Dermis lymphatic vessel endothelial cell (primary cell): Measurements from ENCODE around the gene ZNF146. TPM values are rescaled to one million over a fixed set of nuclear protein-coding genes. Genes with fewer than 3 reads are reported as not detected.

Experiments used
- total RNA-seq: library from RNA; depleted of rRNA; stranded (reverse); fragments of >200 nt; gene quantifications from 2 replicates; pipeline ENCODE4 v1.2.1, GENCODE V29; 2014

ZNF146 gene
- 63.4 and 99.4 TPM in 2 replicates for total RNA-seq

GRCh38 chr19:36214386-36215275 lies at the start of gene ZNF146, which contains the start of gene ZNF565:
ZNF146 (plus strand) TSS chr19:36215106; CDS start chr19:36236441, 21,335 bp downstream.
ZNF565 (minus strand) TSS chr19:36214665; CDS start chr19:36201985, 12,680 bp downstream.

Other genes starting within 250 kb of the ZNF146 start
- gene SDHAF1, start 219.9 kb upstream of the ZNF146 start, total RNA-seq: 10.6 and 11.6 TPM in 2 replicates
- gene SYNE4, start 206.3 kb upstream of the ZNF146 start, total RNA-seq: under 0.01 TPM in 1 of 2 replicates, not detected in the other
- 5.0 and 8.3 TPM in 2 replicates for gene ALKBH6, start 200.9 kb upstream of the ZNF146 start, total RNA-seq
- 2.3 and 2.8 TPM in 2 replicates for gene CLIP3, start 182.2 kb upstream of the ZNF146 start, total RNA-seq
- 0.60 and 1.7 TPM in 2 replicates for gene THAP8, start 160.8 kb upstream of the ZNF146 start, total RNA-seq
- gene WDR62, start 160.2 kb upstream of the ZNF146 start, total RNA-seq: 0.60 and 0.98 TPM in 2 replicates
- not detected in 2 replicates for gene OVOL3, start 104.0 kb upstream of the ZNF146 start, total RNA-seq
- 93.6 and 102 TPM in 2 replicates for gene POLR2I, start 100.2 kb upstream of the ZNF146 start, total RNA-seq
- 135 and 144 TPM in 2 replicates for gene TBCB, start 99.6 kb upstream of the ZNF146 start, total RNA-seq
- 419 and 451 TPM in 2 replicates for gene CAPNS1, start 75.0 kb upstream of the ZNF146 start, total RNA-seq
- gene COX7A1, start 62.7 kb upstream of the ZNF146 start, total RNA-seq: 39.0 and 65.5 TPM in 2 replicates
- 3.0 TPM in 2 replicates for gene ZNF565, start 441 bp upstream of the ZNF146 start, total RNA-seq
- gene ZFP14, start 164.1 kb downstream of the ZNF146 start, total RNA-seq: 3.8 and 5.2 TPM in 2 replicates
- gene ZFP82, start 203.5 kb downstream of the ZNF146 start, total RNA-seq: 4.3 and 7.3 TPM in 2 replicates